Panc1 (cell line): ENCODE results near the gene ATXN7L1.

Experiments used
- POLR2AphosphoS5 ChIP-seq: IDR thresholded peaks from 2 replicates; pipeline ENCODE4 v1.6.1; 2012; ENCODE audit warnings: mild to moderate bottlenecking, low read depth, low read length, moderate library complexity
- REST ChIP-seq, 2 experiments: IDR thresholded peaks; 2 replicates each; pipeline ENCODE4 v1.6.1; 2011 to 2012; ENCODE audit warnings: low read depth in 2 of 2, control low read depth in 1 of 2, low read length in 1 of 2, mild to moderate bottlenecking in 1 of 2, moderate library complexity in 1 of 2; ENCODE audit not compliant: insufficient read depth in 1 of 2
- TCF7L2 ChIP-seq: IDR thresholded peaks from 2 replicates; pipeline ENCODE4 v1.6.1; 2011; ENCODE audit warnings: mild to moderate bottlenecking, low read depth, low read length, inconsistent platforms
- TF ChIP-seq, protein P1 (sequence below): fragments of 450-650 bp; IDR thresholded peaks from 2 replicates; pipeline ENCODE4 v1.5.1; 2017; ENCODE audit warnings: mild to moderate bottlenecking

DNA sequence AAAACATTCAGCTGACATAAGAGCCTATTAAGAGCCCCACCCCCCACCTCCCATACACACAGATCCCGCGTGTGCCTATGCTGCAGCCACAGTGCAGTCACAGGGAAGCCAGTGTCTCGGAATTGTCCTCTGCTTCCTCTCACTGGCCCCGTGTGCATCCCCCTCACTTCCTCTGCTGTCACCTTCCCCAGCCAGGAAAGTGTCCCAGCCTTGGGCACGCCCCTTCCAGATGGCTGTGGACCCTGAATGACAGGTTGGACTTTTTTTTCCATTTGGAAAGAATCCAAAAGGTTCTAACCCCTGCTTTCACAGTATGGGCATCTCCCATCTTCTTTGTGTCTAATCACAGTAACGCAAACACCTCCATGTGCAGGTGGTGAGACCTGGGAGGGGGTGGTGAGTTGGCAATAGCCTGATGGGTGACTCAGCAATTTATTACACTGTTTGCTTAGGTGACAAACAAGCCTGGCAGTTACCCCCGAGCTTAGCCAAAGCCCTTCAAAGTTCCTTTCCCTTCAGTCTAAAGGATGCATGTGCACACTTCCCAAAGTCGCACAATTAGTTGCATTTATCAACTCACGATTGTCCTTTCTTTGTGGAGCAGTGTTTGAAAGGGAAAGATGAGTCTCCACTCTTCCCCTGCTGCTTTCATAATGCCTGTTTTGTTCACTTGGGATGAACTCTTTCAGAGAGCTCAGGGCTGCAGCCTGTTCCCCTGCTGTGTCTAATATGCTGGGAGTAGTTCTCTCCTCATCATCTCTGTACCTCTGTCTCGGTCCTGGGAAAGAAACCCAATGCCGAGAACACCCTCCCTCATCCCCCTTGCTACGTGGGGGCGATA, 227.6 kb downstream of the ATXN7L1 start:
- TF ChIP-seq, protein P1, sequence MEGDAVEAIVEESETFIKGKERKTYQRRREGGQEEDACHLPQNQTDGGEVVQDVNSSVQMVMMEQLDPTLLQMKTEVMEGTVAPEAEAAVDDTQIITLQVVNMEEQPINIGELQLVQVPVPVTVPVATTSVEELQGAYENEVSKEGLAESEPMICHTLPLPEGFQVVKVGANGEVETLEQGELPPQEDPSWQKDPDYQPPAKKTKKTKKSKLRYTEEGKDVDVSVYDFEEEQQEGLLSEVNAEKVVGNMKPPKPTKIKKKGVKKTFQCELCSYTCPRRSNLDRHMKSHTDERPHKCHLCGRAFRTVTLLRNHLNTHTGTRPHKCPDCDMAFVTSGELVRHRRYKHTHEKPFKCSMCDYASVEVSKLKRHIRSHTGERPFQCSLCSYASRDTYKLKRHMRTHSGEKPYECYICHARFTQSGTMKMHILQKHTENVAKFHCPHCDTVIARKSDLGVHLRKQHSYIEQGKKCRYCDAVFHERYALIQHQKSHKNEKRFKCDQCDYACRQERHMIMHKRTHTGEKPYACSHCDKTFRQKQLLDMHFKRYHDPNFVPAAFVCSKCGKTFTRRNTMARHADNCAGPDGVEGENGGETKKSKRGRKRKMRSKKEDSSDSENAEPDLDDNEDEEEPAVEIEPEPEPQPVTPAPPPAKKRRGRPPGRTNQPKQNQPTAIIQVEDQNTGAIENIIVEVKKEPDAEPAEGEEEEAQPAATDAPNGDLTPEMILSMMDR, result no peak
- TF ChIP-seq TCF7L2 (0 out of 2 replicates have a peak, but pooled peaks have one; percentile 32), REST (IDR thresholded peaks at IDR 0.05; ENCODE audit: insufficient read depth in 1 of 2, low read depth in 2 of 2, low read length in 1 of 2) (no peak), POLR2AphosphoS5 (peak; percentile 55; the same call in 1 of the 2 replicates)
